Endothelial cell of umbilical vein (primary cell): ENCODE results near the gene GATM. TPM values are rescaled to one million over a fixed set of nuclear protein-coding genes. Genes with fewer than 3 reads are reported as not detected.

Experiments used
- BruUV-seq: library from RNA; stranded (reverse); fragments of 400-500 nt; replicated peaks from 2 replicates; lab custom pipeline; 2021; lab: Mats Ljungman, UMichigan
- CTCF ChIA-PET: fragments of 300-600, 350-600 bp; sonication (Branson Sonifier 250); formaldehyde crosslinking; loops from one replicate; lab custom pipeline; 2021; ENCODE audit warnings: antibody characterized with exemption, inconsistent platforms; lab: Charles Lee
- POLR2A ChIA-PET: fragments of 300-600, 350-600 bp; sonication (Branson Sonifier 250); formaldehyde crosslinking; loops from one replicate; lab custom pipeline; 2021; ENCODE audit warnings: antibody characterized with exemption, inconsistent platforms; lab: Charles Lee
- DNase-seq: peaks from one replicate; pipeline ENCODE4 v3.0.0-alpha.2; 2011; ENCODE audit warnings: low read depth, low spot score
- FAIRE-seq: peaks from 2 replicates; lab custom pipeline; 2011; peaks lifted over from hg19 to GRCh38; lab: Jason Lieb, UNC
- H2AFZ ChIP-seq: 2 replicates; pipeline ENCODE4 v1.6.0; 2012; ENCODE audit warnings: low read depth, low read length, control low read depth, inconsistent platforms
- H3K27ac ChIP-seq: 2 replicates; pipeline ENCODE4 v1.5.1; 2011; ENCODE audit warnings: low read depth, mild to moderate bottlenecking, control low read depth, low read length, moderate library complexity; ENCODE audit not compliant: insufficient read depth
- H3K27me3 ChIP-seq, 2 experiments: 2 replicates each; pipeline versions ENCODE4 v1.6.0 to v1.6.1; 2011; ENCODE audit warnings: low read length in 2 of 2, mixed read lengths in 1 of 2; ENCODE audit not compliant: control insufficient read depth in 2 of 2, insufficient read depth in 2 of 2
- H3K36me3 ChIP-seq, 2 experiments: 2 replicates in 1 of 2; 3 replicates in 1 of 2; pipeline ENCODE4 v1.5.1; 2011; ENCODE audit warnings: low read length in 2 of 2, mild to moderate bottlenecking in 1 of 2, moderate library complexity in 1 of 2; ENCODE audit not compliant: control insufficient read depth in 2 of 2, insufficient read depth in 2 of 2; ENCODE audit errors: extremely low read depth in 1 of 2
- H3K4me1 ChIP-seq: 3 replicates; pipeline ENCODE4 v1.5.1; 2011; ENCODE audit warnings: mild to moderate bottlenecking, low read length; ENCODE audit not compliant: control insufficient read depth, insufficient read depth; ENCODE audit errors: extremely low read depth
- H3K4me2 ChIP-seq: 2 replicates; pipeline ENCODE4 v1.6.1; 2011; ENCODE audit warnings: low read length, control low read depth, mixed read lengths; ENCODE audit not compliant: insufficient read depth
- H3K4me3 ChIP-seq, 3 experiments: fragments of 200-600 bp in 1 of 3; sonication (generic), shearing (Covaris generic) in 1 of 3; replicated peaks in 1 of 3; 2 replicates each; pipeline ENCODE4 v1.5.1; 2011 to 2016; ENCODE audit warnings: control low read depth in 3 of 3, low read length in 3 of 3, mild to moderate bottlenecking in 2 of 3, inconsistent platforms in 1 of 3, low read depth in 1 of 3, moderate library complexity in 1 of 3; ENCODE audit not compliant: insufficient read depth in 1 of 3
- H3K79me2 ChIP-seq: 2 replicates; pipeline ENCODE4 v1.6.0; 2012; ENCODE audit warnings: low read length, inconsistent platforms; ENCODE audit not compliant: control insufficient read depth, insufficient read depth
- H3K9ac ChIP-seq: replicated peaks from 2 replicates; pipeline ENCODE3; 2011; ENCODE audit warnings: low read length, control low read depth; ENCODE audit not compliant: insufficient read depth; ENCODE audit errors: extremely low read depth
- H3K9me1 ChIP-seq: replicated peaks from 3 replicates; pipeline ENCODE4 v1.6.0; 2011; ENCODE audit warnings: mild to moderate bottlenecking, low read length; ENCODE audit not compliant: control insufficient read depth, insufficient read depth; ENCODE audit errors: extremely low read depth
- H3K9me3 ChIP-seq: replicated peaks from 2 replicates; pipeline ENCODE4 v1.5.1; 2012; ENCODE audit warnings: low read length, inconsistent platforms; ENCODE audit not compliant: control insufficient read depth, insufficient read depth
- H4K20me1 ChIP-seq: replicated peaks from 2 replicates; pipeline ENCODE3; 2011; ENCODE audit warnings: mild to moderate bottlenecking, low read length; ENCODE audit not compliant: control insufficient read depth, insufficient read depth; ENCODE audit errors: extremely low read depth
- EZH2 ChIP-seq: IDR thresholded peaks from 2 replicates; pipeline ENCODE4 v1.6.1; 2012; ENCODE audit warnings: borderline replicate concordance, low read depth, mild to moderate bottlenecking, moderate library complexity, low read length, inconsistent platforms; ENCODE audit not compliant: severe bottlenecking
- FOS ChIP-seq: IDR thresholded peaks from 2 replicates; pipeline ENCODE4 v1.6.1; 2011; ENCODE audit warnings: mild to moderate bottlenecking, low read length, moderate library complexity, borderline replicate concordance; ENCODE audit not compliant: insufficient read depth
- GATA2 ChIP-seq: IDR thresholded peaks from 2 replicates; pipeline ENCODE4 v1.7.0; 2011; ENCODE audit warnings: low read depth, mild to moderate bottlenecking, moderate library complexity, mixed read lengths, low read length; ENCODE audit not compliant: insufficient read length, insufficient read depth
- JUN ChIP-seq: IDR thresholded peaks from 2 replicates; pipeline ENCODE4 v1.6.1; 2011; ENCODE audit warnings: borderline replicate concordance, low read depth; ENCODE audit not compliant: insufficient read length, insufficient read depth
- MAX ChIP-seq: IDR thresholded peaks from 2 replicates; pipeline ENCODE4 v1.6.1; 2011; ENCODE audit not compliant: insufficient read depth, insufficient read length
- MYC ChIP-seq: IDR thresholded peaks from one replicate; pipeline ENCODE4 v1.6.1; 2011; ENCODE audit warnings: mild to moderate bottlenecking, low read depth, low read length
- POLR2A ChIP-seq: IDR thresholded peaks from 2 replicates; pipeline ENCODE4 v1.6.1; 2012; ENCODE audit warnings: low read depth, mild to moderate bottlenecking, control low read depth, low read length
- POLR2AphosphoS5 ChIP-seq: IDR thresholded peaks from 2 replicates; pipeline ENCODE4 v1.6.1; 2012; ENCODE audit warnings: low read depth, mild to moderate bottlenecking, control low read depth, low read length, moderate library complexity; ENCODE audit not compliant: insufficient read depth
- dilution Hi-C: fragments of 300-500 bp; cut with MboI; formaldehyde crosslinking; loops from one replicate; pipeline ENCODE4 v1.15.0; 2019; ENCODE audit warnings: low sequenced_read_pairs; ENCODE audit not compliant: extremely low pct_ligation_motif_present
- intact Hi-C: fragments of 100-400 bp; cut with micrococcal nuclease; formaldehyde crosslinking; loops from one replicate; pipeline ENCODE4 v1.10.0; 2022
- polyA plus RNA-seq, 4 experiments: library from polyadenylated mRNA; depleted of rRNA in 3 of 4; stranded (reverse) in 3 of 4; unstranded in 1 of 4; fragments of >200 nt; gene quantifications; 2 replicates each; pipeline versions ENCODE4 v1.2.1 to v1.2.3, GENCODE V29; 2011 to 2012; ENCODE audit warnings: missing spikeins in 1 of 4
- total RNA-seq: library from RNA; stranded (reverse); gene quantifications from 2 replicates; pipeline ENCODE4 v1.2.3, GENCODE V29; 2021
- TF ChIP-seq, protein P1 (sequence below), 2 donors: IDR thresholded peaks; 1 replicate in 1 of 2; 2 replicates in 1 of 2; pipeline ENCODE4 v1.5.1; 2011; ENCODE audit warnings: low read length in 2 of 2, mild to moderate bottlenecking in 2 of 2, moderate library complexity in 2 of 2, control low read depth in 1 of 2, inconsistent platforms in 1 of 2, low read depth in 1 of 2; ENCODE audit not compliant: insufficient read depth in 1 of 2; ENCODE audit errors: extremely low read depth in 1 of 2

Gene GATM
- total and polyA plus RNA-seq, 2 donors (not counting 3 experiments of a cell fraction or from before 2014, with no cell fraction given): 0.21 to 0.60 TPM

DNA sequence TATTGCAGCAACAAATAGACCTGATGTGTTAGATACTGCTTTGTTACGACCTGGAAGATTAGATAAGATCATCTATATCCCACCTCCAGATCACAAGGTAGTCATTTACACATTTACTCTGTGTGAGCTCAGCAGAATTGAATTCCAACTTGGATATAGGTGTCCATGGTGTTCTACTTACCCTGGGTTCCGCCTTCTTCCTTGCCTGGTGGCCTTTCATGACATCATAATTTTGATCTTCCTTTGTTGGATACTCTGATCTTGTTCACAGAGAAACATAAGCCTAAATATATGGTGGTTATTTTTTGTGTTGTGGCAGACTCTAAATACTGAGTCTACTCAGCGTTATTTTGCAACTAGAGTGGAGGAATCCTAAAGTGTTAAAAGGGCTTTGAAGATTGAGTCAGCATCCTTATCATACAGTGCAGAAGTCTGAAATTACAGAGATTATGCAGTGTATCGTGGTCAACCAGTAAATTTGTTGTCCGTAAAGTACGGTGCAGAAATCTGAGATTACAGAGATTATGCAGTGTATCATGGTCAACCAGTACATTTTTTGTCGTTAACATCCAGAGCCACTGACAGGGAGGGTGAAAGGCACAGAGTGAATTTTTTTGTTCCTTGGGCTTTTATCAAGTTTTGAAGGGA, 39.1 kb upstream of the GATM start:
- H3K9ac ChIP-seq: no peak overlapping the region
- CTCF ChIA-PET: interaction anchor here (0.7 to 1.0 kb wide), 2 partner anchors 13 to 194 kb away, joined by 3 read pairs; no protein-coding TSS in a partner anchor
- H3K79me2 ChIP-seq: peaks cover 6% of the 10 kb centered on the region
- no peak overlapping the region for H3K4me2 ChIP-seq
- intact Hi-C loops (no loop called here), dilution Hi-C loops (no loop called here)
- POLR2A ChIA-PET: no interaction called here
- no peak overlapping the region for H2AFZ ChIP-seq
- H3K27ac ChIP-seq: no peak overlapping the region
- TF ChIP-seq, protein P1, sequence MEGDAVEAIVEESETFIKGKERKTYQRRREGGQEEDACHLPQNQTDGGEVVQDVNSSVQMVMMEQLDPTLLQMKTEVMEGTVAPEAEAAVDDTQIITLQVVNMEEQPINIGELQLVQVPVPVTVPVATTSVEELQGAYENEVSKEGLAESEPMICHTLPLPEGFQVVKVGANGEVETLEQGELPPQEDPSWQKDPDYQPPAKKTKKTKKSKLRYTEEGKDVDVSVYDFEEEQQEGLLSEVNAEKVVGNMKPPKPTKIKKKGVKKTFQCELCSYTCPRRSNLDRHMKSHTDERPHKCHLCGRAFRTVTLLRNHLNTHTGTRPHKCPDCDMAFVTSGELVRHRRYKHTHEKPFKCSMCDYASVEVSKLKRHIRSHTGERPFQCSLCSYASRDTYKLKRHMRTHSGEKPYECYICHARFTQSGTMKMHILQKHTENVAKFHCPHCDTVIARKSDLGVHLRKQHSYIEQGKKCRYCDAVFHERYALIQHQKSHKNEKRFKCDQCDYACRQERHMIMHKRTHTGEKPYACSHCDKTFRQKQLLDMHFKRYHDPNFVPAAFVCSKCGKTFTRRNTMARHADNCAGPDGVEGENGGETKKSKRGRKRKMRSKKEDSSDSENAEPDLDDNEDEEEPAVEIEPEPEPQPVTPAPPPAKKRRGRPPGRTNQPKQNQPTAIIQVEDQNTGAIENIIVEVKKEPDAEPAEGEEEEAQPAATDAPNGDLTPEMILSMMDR (IDR thresholded peaks at IDR 0.05; ENCODE audit: extremely low read depth in 1 of 2, insufficient read depth in 1 of 2, low read depth in 1 of 2, low read length in 2 of 2): no peak
- TF ChIP-seq MYC (no peak), MAX (no peak), POLR2A (no peak), GATA2 (no peak), FOS (no peak), EZH2 (no peak), JUN (no peak), POLR2AphosphoS5 (no peak)
- H4K20me1 ChIP-seq: peaks cover 4% of the 10 kb centered on the region
- no peaks in the 10 kb centered on the region for H3K27me3 ChIP-seq
- FAIRE-seq (no peak), DNase-seq (no peak)
- H3K9me1 ChIP-seq: no peaks in the 10 kb centered on the region
- no peak overlapping the region for H3K4me3 ChIP-seq
- peaks cover 29 to 42% of the 10 kb centered on the region in 2 experiments for H3K36me3 ChIP-seq
- H3K9me3 ChIP-seq: no peaks in the 10 kb centered on the region
- H3K4me1 ChIP-seq: peaks cover 9% of the 10 kb centered on the region
- no TSS peak for BruUV-seq
